ENCODE measurements around the gene IL34.

IL34 gene

DNA sequence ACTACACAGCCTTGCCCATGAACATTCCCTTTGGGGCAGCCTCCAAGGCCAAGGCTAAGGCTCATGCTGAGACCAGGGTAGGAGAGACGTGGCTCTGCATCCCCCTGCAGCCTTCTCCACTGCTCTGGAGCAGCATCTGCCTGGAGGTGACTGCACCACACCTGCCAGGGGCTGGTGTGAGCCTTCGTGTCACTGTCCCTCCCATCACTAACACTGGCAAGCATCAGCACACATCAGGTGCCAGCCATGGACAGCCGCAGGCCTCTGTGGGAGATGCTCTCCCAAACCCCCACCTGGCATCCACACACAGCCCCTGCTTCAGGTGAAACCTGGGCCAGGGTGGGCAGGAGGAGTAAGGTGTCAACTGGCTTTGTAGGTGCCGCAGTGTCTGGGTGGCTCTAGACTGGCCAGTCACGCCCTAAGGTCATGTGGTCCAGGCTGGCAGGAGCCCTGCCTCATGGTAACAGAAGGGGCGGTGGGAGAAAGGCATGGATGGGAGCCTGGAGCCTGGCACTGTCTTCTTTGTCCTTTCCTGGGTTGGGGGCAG, 57.5 kb downstream of the IL34 start:
- no peak for DNase-seq

- DNase-seq: no peak
Observed at GRCh38 chr16:70704586-70704985, 58.2 kb downstream of the IL34 start.

DNA sequence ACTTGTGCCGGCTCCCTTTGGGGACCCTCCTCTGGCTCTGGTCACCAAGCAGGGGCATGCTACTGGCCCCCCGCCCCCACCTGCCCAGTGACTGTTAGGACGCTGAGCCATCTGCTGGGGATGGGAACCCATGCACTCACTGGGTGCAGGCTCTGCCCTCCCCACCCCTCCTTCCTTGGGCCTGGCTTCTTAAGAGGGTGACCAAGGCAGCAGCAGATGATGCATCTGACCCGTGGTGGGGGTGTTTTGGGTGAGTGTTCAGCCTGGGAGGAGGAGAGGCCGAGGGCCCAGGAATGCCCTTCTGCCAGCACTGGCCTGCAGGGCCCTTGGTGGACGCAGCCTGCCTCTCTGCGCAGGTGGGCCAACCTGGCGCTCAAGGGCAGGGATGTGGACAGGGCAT, 58.7 kb downstream of the IL34 start:
- DNase-seq: no peak

GRCh38 chr16:70706948-70707465, 60.6 kb downstream of the IL34 start:
- DNase-seq: no peak

GRCh38 chr16:70708366-70709246, 62.2 kb downstream of the IL34 start:
- no peak for DNase-seq

DNA sequence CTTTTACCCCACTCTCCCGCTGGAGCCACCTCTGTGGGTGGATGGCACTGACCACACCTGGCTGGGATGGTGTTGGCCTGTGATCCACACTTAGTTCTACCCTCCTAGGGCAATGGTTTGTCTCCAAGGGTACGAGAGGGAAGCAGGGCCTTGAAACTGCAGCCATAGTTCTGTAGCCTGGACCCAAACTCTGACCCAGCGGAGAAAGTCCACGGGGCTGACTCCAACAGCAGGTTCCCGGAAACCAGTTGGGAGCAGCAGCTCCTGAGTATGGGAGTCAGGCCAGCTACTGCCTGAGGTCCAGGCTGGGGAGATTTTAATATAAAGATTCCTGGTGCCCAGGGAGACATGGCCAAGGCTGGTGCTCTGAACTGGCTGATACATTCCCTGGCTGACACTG, 63.1 kb downstream of the IL34 start:
- no peak for DNase-seq

GRCh38 chr16:70709942-70710341, 63.6 kb downstream of the IL34 start:
- no peak for DNase-seq

Data from right hindlimb (tissue), 1 donor.